NT2/D1 (cell line): Measurements from ENCODE around the gene KCNMB4.

Source experiments
- DNase-seq: peaks from one replicate; pipeline ENCODE4 v3.0.0-alpha.2; 2011; ENCODE audit warnings: low read depth, low spot score
- H3K27me3 ChIP-seq: 2 replicates; pipeline ENCODE4 v1.6.0; 2011; ENCODE audit warnings: mild to moderate bottlenecking; ENCODE audit not compliant: insufficient read length, insufficient read depth
- H3K36me3 ChIP-seq: 2 replicates; pipeline ENCODE4 v1.6.1; 2011; ENCODE audit warnings: mild to moderate bottlenecking, low read length, mixed read lengths; ENCODE audit not compliant: insufficient read depth, insufficient read length
- H3K4me1 ChIP-seq: 2 replicates; pipeline ENCODE4 v1.5.1; 2011; ENCODE audit not compliant: insufficient read depth, insufficient read length
- H3K4me3 ChIP-seq: 2 replicates; pipeline ENCODE4 v1.5.1; 2011; ENCODE audit warnings: low read depth; ENCODE audit not compliant: insufficient read length
- H3K9ac ChIP-seq: 2 replicates; pipeline ENCODE4 v1.6.0; 2011; ENCODE audit warnings: low read depth; ENCODE audit not compliant: insufficient read length
- H3K9me3 ChIP-seq: 2 replicates; pipeline ENCODE4 v1.5.1; 2011; ENCODE audit warnings: mild to moderate bottlenecking, low read length; ENCODE audit not compliant: insufficient read depth
- SUZ12 ChIP-seq: IDR thresholded peaks from 2 replicates; pipeline ENCODE4 v1.6.1; 2011; ENCODE audit not compliant: insufficient read length, insufficient read depth; ENCODE audit errors: extremely low read depth
- YY1 ChIP-seq: IDR thresholded peaks from 2 replicates; pipeline ENCODE4 v1.6.1; 2011; ENCODE audit not compliant: insufficient read length, insufficient read depth
- ZNF274 ChIP-seq: IDR thresholded peaks from 2 replicates; pipeline ENCODE4 v1.6.1; 2011; ENCODE audit warnings: mild to moderate bottlenecking, low read depth, low read length

KCNMB4 gene

DNA sequence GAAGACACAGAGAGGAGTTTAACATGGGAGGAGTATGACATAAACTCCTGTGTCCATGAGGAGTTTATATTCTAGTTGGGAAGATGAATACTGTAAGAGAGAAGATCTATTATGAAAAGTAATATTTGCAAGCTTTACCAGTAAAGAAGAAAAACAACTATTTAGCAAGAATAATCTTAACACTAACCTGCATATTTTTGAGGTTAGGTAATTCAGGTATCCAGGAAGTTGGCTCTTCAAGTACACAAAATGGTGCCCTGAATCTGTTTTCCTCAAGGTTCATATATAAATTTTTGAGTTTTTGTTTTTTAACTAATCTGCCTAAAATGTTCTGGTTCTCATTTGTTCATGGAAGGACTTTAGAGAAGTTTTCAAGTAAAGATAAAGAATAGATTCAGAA, 33.9 kb upstream of the KCNMB4 start:
- Histone ChIP-seq H3K27me3 (no peaks in the 10 kb centered on the region), H3K4me3 (no peak overlapping the region), H3K9me3 (peaks cover 4% of the 10 kb centered on the region), H3K36me3 (peaks cover 38% of the 10 kb centered on the region), H3K9ac (no peak overlapping the region), H3K4me1 (no peaks in the 10 kb centered on the region)
- no peak for TF ChIP-seq YY1
- TF ChIP-seq SUZ12, result no peak
- TF ChIP-seq ZNF274, result no peak
- DNase-seq, result no peak

DNA sequence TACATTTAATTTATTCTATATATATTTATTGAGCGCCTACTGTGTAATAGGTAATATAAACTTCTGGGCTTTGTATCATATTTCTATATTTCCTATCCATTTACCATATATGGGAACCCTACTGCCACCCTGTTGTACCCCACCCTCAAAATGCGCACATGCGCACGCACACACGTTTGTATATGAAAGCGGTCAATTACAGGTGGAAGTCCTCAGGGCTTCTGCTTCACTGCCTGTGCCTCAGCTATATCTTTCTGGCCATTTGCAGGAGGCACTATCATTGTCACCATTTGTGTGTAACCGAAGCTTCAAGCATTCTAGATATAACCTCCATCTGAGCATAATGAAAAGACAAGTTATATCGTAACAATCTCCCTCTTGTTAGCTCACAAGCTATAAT, 31.3 kb upstream of the KCNMB4 start:
- no peak for DNase-seq
- Histone ChIP-seq H3K4me1 (no peaks in the 10 kb centered on the region), H3K9me3 (no peaks in the 10 kb centered on the region), H3K36me3 (peaks cover 53% of the 10 kb centered on the region), H3K9ac (no peak overlapping the region), H3K27me3 (no peaks in the 10 kb centered on the region), H3K4me3 (no peak overlapping the region)
- TF ChIP-seq YY1 (no peak), SUZ12 (no peak), ZNF274 (no peak)

DNA sequence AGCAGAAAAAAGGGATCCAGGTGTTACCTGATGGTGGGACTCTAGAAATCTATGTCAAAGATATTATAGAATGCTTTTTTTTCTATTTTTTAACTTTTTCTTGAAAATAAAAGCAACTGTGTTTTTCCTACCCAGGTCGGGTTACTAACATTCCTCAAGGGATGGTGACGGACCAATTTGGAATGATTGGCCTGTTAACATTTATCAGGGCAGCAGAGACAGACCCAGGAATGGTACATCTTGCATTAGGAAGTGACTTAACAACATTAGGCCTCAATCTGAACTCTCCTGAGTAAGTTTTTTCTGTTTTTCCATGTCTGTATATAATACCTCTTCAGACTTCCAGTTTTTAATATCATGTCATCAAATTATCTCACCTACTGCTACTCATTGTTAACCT, 27.6 kb upstream of the KCNMB4 start:
- H3K36me3 ChIP-seq, result peaks cover 76% of the 10 kb centered on the region
- H3K4me1 ChIP-seq, result no peaks in the 10 kb centered on the region
- no peaks in the 10 kb centered on the region for H3K9me3 ChIP-seq
- no peak for DNase-seq
- H3K9ac ChIP-seq, result no peak overlapping the region
- TF ChIP-seq SUZ12 (no peak), YY1 (no peak), ZNF274 (no peak)
- no peaks in the 10 kb centered on the region for H3K27me3 ChIP-seq
- no peak overlapping the region for H3K4me3 ChIP-seq

DNA sequence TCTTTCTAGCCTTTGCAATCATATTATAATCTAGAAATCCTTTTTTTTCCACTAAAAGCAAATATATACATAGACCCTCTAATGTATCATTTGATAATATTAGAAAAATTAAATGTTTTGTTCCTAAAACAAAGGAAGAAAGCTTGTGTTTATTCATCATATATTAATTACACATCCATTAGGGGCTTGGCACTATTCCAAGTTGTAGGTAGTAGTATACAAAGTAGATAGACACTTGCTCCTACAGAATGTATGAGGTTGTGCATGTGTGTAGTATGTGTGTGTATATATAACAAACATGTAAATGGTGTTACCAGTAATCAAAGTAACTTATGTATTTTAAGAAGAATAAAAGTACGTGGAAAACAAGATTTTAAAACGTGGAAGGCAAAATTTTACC, 15.0 kb upstream of the KCNMB4 start:
- H3K4me1 ChIP-seq, result no peaks in the 10 kb centered on the region
- no peak for DNase-seq
- H3K9me3 ChIP-seq, result no peaks in the 10 kb centered on the region
- H3K36me3 ChIP-seq, result peaks cover 23% of the 10 kb centered on the region
- H3K9ac ChIP-seq, result no peak overlapping the region
- H3K4me3 ChIP-seq, result no peak overlapping the region
- TF ChIP-seq YY1, result no peak
- H3K27me3 ChIP-seq, result no peaks in the 10 kb centered on the region

DNA sequence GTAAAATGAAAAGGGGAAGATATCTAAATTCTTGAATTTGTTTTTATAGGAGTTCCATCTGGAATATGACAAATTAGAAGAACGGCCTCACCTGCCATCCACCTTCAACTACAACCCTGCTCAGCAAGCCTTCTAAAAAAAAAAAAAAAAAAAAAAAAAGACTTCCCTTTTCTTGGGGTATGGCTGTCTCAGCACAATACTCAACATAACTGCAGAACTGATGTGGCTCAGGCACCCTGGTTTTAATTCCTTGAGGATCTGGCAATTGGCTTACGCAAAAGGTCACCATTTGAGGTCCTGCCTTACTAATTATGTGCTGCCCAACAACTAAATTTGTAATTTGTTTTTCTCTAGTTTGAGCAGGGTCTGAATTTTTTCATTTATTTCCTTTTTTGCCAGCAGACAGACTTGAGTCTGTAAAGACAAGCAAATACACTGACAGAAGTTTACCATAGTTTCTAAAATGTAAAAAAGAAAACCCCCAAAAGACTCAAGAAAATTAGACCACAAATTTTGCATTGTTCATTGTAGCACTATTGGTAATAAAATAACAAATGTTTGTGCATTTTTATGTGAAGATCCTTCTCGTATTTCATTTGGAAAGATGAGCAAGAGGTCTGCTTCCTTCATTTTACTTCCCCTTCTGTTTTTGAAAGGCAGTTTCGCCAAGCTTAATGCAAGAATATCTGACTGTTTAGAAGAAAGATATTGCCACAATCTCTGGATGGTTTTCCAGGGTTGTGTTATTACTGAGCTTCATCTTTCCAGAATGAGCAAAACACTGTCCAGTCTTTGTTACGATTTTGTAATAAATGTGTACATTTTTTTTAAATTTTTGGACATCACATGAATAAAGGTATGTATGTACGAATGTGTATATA, 12.1 kb upstream of the KCNMB4 start:
- no peaks in the 10 kb centered on the region for H3K4me1 ChIP-seq
- no peak for DNase-seq
- H3K9me3 ChIP-seq, result no peaks in the 10 kb centered on the region
- peaks cover 11% of the 10 kb centered on the region for H3K36me3 ChIP-seq
- TF ChIP-seq ZNF274, result no peak
- no peak for TF ChIP-seq YY1
- TF ChIP-seq SUZ12, result no peak
- no peaks in the 10 kb centered on the region for H3K27me3 ChIP-seq
- no peak overlapping the region for H3K4me3 ChIP-seq
- H3K9ac ChIP-seq, result no peak overlapping the region

DNA sequence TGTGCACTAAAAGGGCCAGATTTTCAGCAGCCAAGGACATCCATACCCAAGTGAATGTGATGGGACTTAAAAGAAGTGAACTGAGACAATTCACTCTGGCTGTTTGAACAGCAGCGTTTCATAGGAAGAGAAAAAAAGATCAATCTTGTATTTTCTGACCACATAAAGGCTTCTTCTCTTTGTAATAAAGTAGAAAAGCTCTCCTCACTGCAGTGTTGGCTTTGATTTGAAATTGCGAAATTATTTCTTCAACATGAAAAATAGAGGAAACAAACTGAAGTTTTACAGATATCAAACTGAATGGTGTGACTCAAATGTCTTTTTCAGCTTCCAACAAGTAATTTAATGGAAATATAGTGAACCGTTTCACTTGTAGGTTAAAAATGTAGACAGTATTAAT, 11.3 kb upstream of the KCNMB4 start:
- no peak for TF ChIP-seq YY1
- no peak for TF ChIP-seq SUZ12
- no peak for TF ChIP-seq ZNF274
- Histone ChIP-seq H3K4me3 (no peak overlapping the region), H3K27me3 (no peaks in the 10 kb centered on the region), H3K4me1 (no peaks in the 10 kb centered on the region), H3K36me3 (peaks cover 11% of the 10 kb centered on the region), H3K9me3 (no peaks in the 10 kb centered on the region), H3K9ac (no peak overlapping the region)
- DNase-seq, result no peak

DNA sequence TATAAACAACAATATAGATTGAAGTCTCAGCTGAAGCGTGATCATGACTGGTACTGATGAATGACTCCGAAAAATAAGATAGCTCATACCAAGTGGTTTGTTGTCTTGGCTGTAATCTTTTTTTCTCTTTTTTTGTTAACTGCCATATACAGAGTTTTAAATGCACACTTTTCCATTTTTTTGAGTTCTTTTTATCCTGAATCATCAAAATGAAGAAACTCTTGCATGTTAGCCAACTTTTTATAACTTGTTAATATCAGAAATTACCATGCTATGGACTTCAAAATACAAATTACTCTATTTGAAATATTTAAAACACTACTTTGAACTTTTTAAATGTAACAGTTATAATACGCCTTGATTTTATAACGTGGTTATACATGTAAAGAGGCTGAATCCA, 10.1 kb upstream of the KCNMB4 start:
- Histone ChIP-seq H3K4me1 (no peaks in the 10 kb centered on the region), H3K4me3 (no peak overlapping the region), H3K9me3 (no peaks in the 10 kb centered on the region), H3K9ac (no peak overlapping the region), H3K36me3 (peaks cover 8% of the 10 kb centered on the region), H3K27me3 (no peaks in the 10 kb centered on the region)
- TF ChIP-seq SUZ12 (no peak), ZNF274 (no peak), YY1 (no peak)
- DNase-seq, result no peak
